ENCODE results near the gene MPO. TPM values are rescaled to one million over a fixed set of nuclear protein-coding genes. Genes with fewer than 3 reads are reported as not detected.

Gene MPO
- total and polyA plus RNA-seq, 2 donors (not counting 1 experiment from before 2014, with no cell fraction given), result 0.07 TPM; not detected in 1

GRCh38 chr17:58320570-58321323 is 40.0 kb upstream of the MPO start:
- peaks cover 32% of the 10 kb centered on the region for H3K4me1 Mint-ChIP-seq
- no peaks in the 10 kb centered on the region for H4K20me1 ChIP-seq (ENCODE audit: control insufficient read depth, insufficient read depth, low read length, poor library complexity, severe bottlenecking)
- ChIA-PET POLR2A (interaction anchor here (0.6 to 19.3 kb wide), 2 partner anchors 21 to 33 kb away, joined by 4 to 663 read pairs; no protein-coding TSS in a partner anchor), CTCF (interaction anchor here (17.9 kb wide), 1 partner anchor 21 kb away, joined by 587 read pairs; no protein-coding TSS in a partner anchor)
- no peak overlapping the region for H3K4me3 Mint-ChIP-seq
- peaks cover 24 to 32% of the 10 kb centered on the region in 2 donors for H3K4me1 ChIP-seq (ENCODE audit: control insufficient read depth in 2 of 2, insufficient read depth in 2 of 2, low read length in 2 of 2)
- DNase-seq, result no peak
- no peaks in the 10 kb centered on the region for H3K36me3 ChIP-seq (replicated peaks in 1 of 2; ENCODE audit: control extremely low read depth in 1 of 2, control insufficient read depth in 1 of 2, extremely low read depth in 1 of 2, insufficient read depth in 2 of 2, low read length in 1 of 2)
- no peak overlapping the region for H3K27ac Mint-ChIP-seq
- H3K27ac ChIP-seq (ENCODE audit: low read length in 2 of 2), result no peak overlapping the region
- H3K4me3 ChIP-seq (ENCODE audit: control extremely low read depth in 1 of 5, extremely low read depth in 1 of 5, insufficient read depth in 1 of 5, low read depth in 2 of 5, low read length in 4 of 5), result no peak overlapping the region
- whole genome bisulfite sequencing (ENCODE audit: insufficient coverage), result 98% methylated on average over 5 of the region's 9 CpGs
- H3K9me3 Mint-ChIP-seq (ENCODE audit: insufficient read depth), result no peaks in the 10 kb centered on the region
- ATAC-seq (ENCODE audit: low read depth), result no peak
- H3K9me3 ChIP-seq (ENCODE audit: control extremely low read depth in 1 of 3, control insufficient read depth in 2 of 3, insufficient read depth in 1 of 3, low read length in 2 of 3), result no peaks in the 10 kb centered on the region
- no peak for TF ChIP-seq EZH2 (IDR thresholded peaks at IDR 0.05; ENCODE audit: borderline replicate concordance, insufficient read depth, low read depth, low read length, poor library complexity, severe bottlenecking)
- TF ChIP-seq, protein P1, sequence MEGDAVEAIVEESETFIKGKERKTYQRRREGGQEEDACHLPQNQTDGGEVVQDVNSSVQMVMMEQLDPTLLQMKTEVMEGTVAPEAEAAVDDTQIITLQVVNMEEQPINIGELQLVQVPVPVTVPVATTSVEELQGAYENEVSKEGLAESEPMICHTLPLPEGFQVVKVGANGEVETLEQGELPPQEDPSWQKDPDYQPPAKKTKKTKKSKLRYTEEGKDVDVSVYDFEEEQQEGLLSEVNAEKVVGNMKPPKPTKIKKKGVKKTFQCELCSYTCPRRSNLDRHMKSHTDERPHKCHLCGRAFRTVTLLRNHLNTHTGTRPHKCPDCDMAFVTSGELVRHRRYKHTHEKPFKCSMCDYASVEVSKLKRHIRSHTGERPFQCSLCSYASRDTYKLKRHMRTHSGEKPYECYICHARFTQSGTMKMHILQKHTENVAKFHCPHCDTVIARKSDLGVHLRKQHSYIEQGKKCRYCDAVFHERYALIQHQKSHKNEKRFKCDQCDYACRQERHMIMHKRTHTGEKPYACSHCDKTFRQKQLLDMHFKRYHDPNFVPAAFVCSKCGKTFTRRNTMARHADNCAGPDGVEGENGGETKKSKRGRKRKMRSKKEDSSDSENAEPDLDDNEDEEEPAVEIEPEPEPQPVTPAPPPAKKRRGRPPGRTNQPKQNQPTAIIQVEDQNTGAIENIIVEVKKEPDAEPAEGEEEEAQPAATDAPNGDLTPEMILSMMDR (IDR thresholded peaks at IDR 0.05), result no peak
- no peak overlapping the region for H3K4me2 ChIP-seq (replicated peaks; ENCODE audit: low read depth, low read length, poor library complexity, severe bottlenecking)
- H2AFZ ChIP-seq (ENCODE audit: insufficient read depth, low read depth, low read length, poor library complexity, severe bottlenecking), result no peak overlapping the region
- H3K79me2 ChIP-seq (ENCODE audit: control insufficient read depth, insufficient read depth, low read length), result peaks cover 19% of the 10 kb centered on the region
- H3K9ac ChIP-seq (ENCODE audit: low read length), result no peak overlapping the region
- intact Hi-C loops (cut with micrococcal nuclease), result no loop called here
- H3K27me3 ChIP-seq (replicated peaks in 1 of 4; ENCODE audit: control extremely low read depth in 1 of 4, control insufficient read depth in 3 of 4, insufficient read depth in 4 of 4, low read length in 3 of 4), result no peaks in the 10 kb centered on the region
- H3K27me3 Mint-ChIP-seq, result no peaks in the 10 kb centered on the region

DNA sequence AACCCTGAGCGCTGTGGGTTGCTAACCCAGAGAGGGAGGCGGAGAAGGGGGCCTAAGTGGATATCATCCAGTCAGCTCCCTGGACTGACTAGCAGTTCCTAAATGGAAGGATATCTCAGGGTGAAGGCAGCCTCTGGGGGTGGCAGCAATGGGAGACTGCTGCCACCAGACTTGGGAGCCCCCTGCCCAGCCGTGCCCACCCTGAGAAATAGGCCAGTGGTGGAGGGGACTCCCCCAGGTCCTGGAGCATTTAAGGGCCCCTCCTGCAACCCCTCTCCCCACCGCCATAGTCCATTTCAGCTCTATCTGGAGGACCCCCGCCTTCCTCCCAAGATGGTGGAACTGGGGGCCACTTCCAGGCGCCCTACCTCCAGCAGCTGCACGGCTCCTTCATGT is 39.4 kb upstream of the MPO start:
- Histone ChIP-seq H3K9me3 (ENCODE audit: control extremely low read depth in 1 of 3, control insufficient read depth in 2 of 3, insufficient read depth in 1 of 3, low read length in 2 of 3) (no peaks in the 10 kb centered on the region), H3K4me2 (replicated peaks; ENCODE audit: low read depth, low read length, poor library complexity, severe bottlenecking) (no peak overlapping the region), H3K4me1 (ENCODE audit: control insufficient read depth in 2 of 2, insufficient read depth in 2 of 2, low read length in 2 of 2) (peaks cover 23 to 26% of the 10 kb centered on the region in 2 donors), H2AFZ (ENCODE audit: insufficient read depth, low read depth, low read length, poor library complexity, severe bottlenecking) (no peak overlapping the region), H3K4me3 (ENCODE audit: control extremely low read depth in 1 of 5, extremely low read depth in 1 of 5, insufficient read depth in 1 of 5, low read depth in 2 of 5, low read length in 4 of 5) (no peak overlapping the region), H3K27me3 (replicated peaks in 1 of 4; ENCODE audit: control extremely low read depth in 1 of 4, control insufficient read depth in 3 of 4, insufficient read depth in 4 of 4, low read length in 3 of 4) (no peaks in the 10 kb centered on the region), H3K36me3 (replicated peaks in 1 of 2; ENCODE audit: control extremely low read depth in 1 of 2, control insufficient read depth in 1 of 2, extremely low read depth in 1 of 2, insufficient read depth in 2 of 2, low read length in 1 of 2) (no peaks in the 10 kb centered on the region), H3K27ac (ENCODE audit: low read length in 2 of 2) (no peak overlapping the region), H3K9ac (ENCODE audit: low read length) (no peak overlapping the region), H4K20me1 (ENCODE audit: control insufficient read depth, insufficient read depth, low read length, poor library complexity, severe bottlenecking) (no peaks in the 10 kb centered on the region), H3K79me2 (ENCODE audit: control insufficient read depth, insufficient read depth, low read length) (peaks cover 19% of the 10 kb centered on the region)
- no peak for DNase-seq
- ATAC-seq (ENCODE audit: low read depth), result no peak
- no peak for TF ChIP-seq EZH2 (IDR thresholded peaks at IDR 0.05; ENCODE audit: borderline replicate concordance, insufficient read depth, low read depth, low read length, poor library complexity, severe bottlenecking)
- TF ChIP-seq, protein P1 (IDR thresholded peaks at IDR 0.05), result no peak
- H3K9me3 Mint-ChIP-seq (ENCODE audit: insufficient read depth), result no peaks in the 10 kb centered on the region
- over 99% methylated on average over 6 of the region's 7 CpGs for WGBS (ENCODE audit: insufficient coverage)
- CTCF ChIA-PET, result interaction anchor here (6.9 to 17.9 kb wide), 2 partner anchors 21 to 33 kb away, joined by 111 to 587 read pairs; partner anchors contain the start of gene SUPT4H1
- no peak overlapping the region for H3K4me3 Mint-ChIP-seq
- POLR2A ChIA-PET, result interaction anchor here (0.6 to 19.3 kb wide), 2 partner anchors 22 to 34 kb away, joined by 4 to 663 read pairs; no protein-coding TSS in a partner anchor
- intact Hi-C loops (cut with micrococcal nuclease), result no loop called here
- no peak overlapping the region for H3K27ac Mint-ChIP-seq
- peaks cover 26% of the 10 kb centered on the region for H3K4me1 Mint-ChIP-seq
- no peaks in the 10 kb centered on the region for H3K27me3 Mint-ChIP-seq
